ENCODE data around the gene SGF29. TPM values are rescaled to one million over a fixed set of nuclear protein-coding genes. Genes with fewer than 3 reads are reported as not detected.

Gene SGF29
- total and polyA plus RNA-seq, 9 of the 15 experiments (the other 6 are each of a cell fraction or from before 2014, with no cell fraction given): 2.6 to 36.1 (median 21.2) TPM

DNA sequence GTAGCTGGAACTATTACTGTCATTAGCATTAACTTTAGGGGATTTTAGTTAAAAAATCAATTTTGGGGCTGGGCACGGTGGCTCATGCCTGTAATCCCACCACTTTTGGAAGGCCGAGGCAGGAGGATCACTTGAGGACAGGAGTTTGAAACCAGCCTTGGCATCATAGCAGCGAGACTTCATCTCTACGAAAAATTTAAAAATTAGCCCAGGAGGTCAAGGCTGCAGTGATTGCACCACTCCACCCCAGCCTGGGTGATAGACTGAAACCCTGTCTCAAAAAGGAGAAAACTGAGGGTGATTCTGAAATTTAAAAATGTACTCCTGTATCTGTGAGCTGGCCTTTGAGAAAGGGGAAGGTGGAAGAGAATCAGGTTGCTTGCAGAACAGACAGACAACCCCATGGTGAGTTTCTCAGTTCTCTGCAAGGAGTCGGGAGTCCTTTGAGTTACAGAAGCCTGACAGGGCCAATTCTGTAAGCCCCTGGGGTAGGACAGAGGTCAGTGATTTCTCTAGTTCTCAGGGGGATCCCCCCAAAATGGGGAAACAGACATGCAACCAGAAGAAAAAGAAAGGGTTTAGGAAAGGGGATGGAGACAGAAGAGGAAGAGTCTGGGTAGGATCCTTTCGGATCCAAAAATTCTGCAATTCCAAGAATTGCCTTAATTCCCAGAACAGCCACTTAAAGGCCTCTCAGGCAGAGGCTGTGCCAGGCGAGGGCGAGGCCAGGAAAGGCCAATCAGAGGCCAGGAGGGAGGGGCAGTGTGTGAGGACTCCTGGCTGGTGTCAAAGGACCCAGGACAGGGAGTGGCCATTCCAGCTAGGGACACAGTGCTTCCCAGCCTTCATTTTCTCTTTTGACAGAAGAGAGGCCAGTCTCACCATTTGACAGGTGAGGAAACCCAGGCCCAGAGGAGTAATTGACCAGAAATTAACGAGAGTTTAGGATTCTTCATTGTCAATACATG is 21.7 kb upstream of the SGF29 start:
- WGBS (ENCODE audit: insufficient coverage, low coverage, missing lambda C conversion rate): 30% methylated on average over 9 of the region's 9 CpGs
- DNase-seq (ENCODE audit: extremely low read depth in 1 of 4, low spot score in 3 of 4): peak in 2 of 4 experiments; percentile 53 to 56
- no peak overlapping the region for H3K27ac ChIP-seq (ENCODE audit: extremely low read depth, low read depth, low read length)
- H3K9me3 ChIP-seq (replicated peaks; ENCODE audit: control insufficient read depth, insufficient read depth, low read depth, low read length): no peaks in the 10 kb centered on the region
- peak overlapping the region in 1 of 2 experiments; percentile 79; a peak in 2 of 4 replicates for H3K9ac ChIP-seq (ENCODE audit: insufficient read depth in 1 of 2, low read depth in 2 of 2, low read length in 2 of 2)
- H3K27me3 ChIP-seq (ENCODE audit: control insufficient read depth in 2 of 2, insufficient read depth in 2 of 2, low read length in 2 of 2): no peaks in the 10 kb centered on the region
- ATAC-seq: peak; percentile 86
- CTCF ChIA-PET (ENCODE audit: low intra/inter-chr PET ratio): no interaction called here
- H3K79me2 ChIP-seq (ENCODE audit: control insufficient read depth, insufficient read depth, low read length): no peaks in the 10 kb centered on the region
- H2AFZ ChIP-seq (ENCODE audit: low read depth, low read length): peak overlapping the region; percentile 36
- intact Hi-C loops (cut with micrococcal nuclease) (no loop called here), in situ Hi-C loops (cut with MboI) (loop anchor here (25.0 kb wide), 2 partner anchors 180 to 955 kb away; partner anchors contain the start of gene EIF3C)
- H3K4me2 ChIP-seq (ENCODE audit: insufficient read depth, low read length): no peak overlapping the region
- peaks cover 5 to 7% of the 10 kb centered on the region in 2 experiments; a peak in 3 of 5 replicates for H3K4me1 ChIP-seq (replicated peaks in 1 of 2; ENCODE audit: control insufficient read depth in 2 of 2, insufficient read depth in 2 of 2, low read length in 2 of 2)
- H3K4me3 ChIP-seq: no peak overlapping the region
- POLR2A ChIA-PET: interaction anchor here (0.7 to 1.6 kb wide), 4 partner anchors 9 to 1258 kb away, joined by 3 to 5 read pairs (median 3); no protein-coding TSS in a partner anchor
- H3K36me3 ChIP-seq (ENCODE audit: control insufficient read depth, insufficient read depth, low read length): no peaks in the 10 kb centered on the region
- no peaks in the 10 kb centered on the region for H3K9me1 ChIP-seq (ENCODE audit: control insufficient read depth, insufficient read depth, low read length)
- no peaks in the 10 kb centered on the region for H4K20me1 ChIP-seq (replicated peaks; ENCODE audit: control insufficient read depth, insufficient read depth, low read length)
- no peak for FAIRE-seq
- BruUV-seq (replicated peaks): no TSS peak
- TF ChIP-seq ZC3H4 (CRISPR knock-in tag; IDR thresholded peaks at IDR 0.05; ENCODE audit: borderline replicate concordance): no peak
- TF ChIP-seq, protein P1, sequence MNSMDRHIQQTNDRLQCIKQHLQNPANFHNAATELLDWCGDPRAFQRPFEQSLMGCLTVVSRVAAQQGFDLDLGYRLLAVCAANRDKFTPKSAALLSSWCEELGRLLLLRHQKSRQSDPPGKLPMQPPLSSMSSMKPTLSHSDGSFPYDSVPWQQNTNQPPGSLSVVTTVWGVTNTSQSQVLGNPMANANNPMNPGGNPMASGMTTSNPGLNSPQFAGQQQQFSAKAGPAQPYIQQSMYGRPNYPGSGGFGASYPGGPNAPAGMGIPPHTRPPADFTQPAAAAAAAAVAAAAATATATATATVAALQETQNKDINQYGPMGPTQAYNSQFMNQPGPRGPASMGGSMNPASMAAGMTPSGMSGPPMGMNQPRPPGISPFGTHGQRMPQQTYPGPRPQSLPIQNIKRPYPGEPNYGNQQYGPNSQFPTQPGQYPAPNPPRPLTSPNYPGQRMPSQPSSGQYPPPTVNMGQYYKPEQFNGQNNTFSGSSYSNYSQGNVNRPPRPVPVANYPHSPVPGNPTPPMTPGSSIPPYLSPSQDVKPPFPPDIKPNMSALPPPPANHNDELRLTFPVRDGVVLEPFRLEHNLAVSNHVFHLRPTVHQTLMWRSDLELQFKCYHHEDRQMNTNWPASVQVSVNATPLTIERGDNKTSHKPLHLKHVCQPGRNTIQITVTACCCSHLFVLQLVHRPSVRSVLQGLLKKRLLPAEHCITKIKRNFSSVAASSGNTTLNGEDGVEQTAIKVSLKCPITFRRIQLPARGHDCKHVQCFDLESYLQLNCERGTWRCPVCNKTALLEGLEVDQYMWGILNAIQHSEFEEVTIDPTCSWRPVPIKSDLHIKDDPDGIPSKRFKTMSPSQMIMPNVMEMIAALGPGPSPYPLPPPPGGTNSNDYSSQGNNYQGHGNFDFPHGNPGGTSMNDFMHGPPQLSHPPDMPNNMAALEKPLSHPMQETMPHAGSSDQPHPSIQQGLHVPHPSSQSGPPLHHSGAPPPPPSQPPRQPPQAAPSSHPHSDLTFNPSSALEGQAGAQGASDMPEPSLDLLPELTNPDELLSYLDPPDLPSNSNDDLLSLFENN (IDR thresholded peaks at IDR 0.05; ENCODE audit: low read depth in 2 of 2, low read length in 2 of 2): no peak
- TF ChIP-seq KLF1 (tag; IDR thresholded peaks at IDR 0.05): no peak
- TF ChIP-seq MTA3 (IDR thresholded peaks at IDR 0.05; ENCODE audit: borderline replicate concordance): 0 out of 2 replicates have a peak, but pooled peaks have one; percentile 39
- TF ChIP-seq RBM15 (IDR thresholded peaks at IDR 0.05; ENCODE audit: insufficient read depth, low read length): no peak
- TF ChIP-seq ZNF551 (CRISPR knock-in tag; IDR thresholded peaks at IDR 0.05): no peak
- TF ChIP-seq ATF7 (IDR thresholded peaks at IDR 0.05): no peak
- no peak for TF ChIP-seq ZFP30 (CRISPR knock-in tag; IDR thresholded peaks at IDR 0.05; ENCODE audit: borderline replicate concordance)
- TF ChIP-seq, protein P2, sequence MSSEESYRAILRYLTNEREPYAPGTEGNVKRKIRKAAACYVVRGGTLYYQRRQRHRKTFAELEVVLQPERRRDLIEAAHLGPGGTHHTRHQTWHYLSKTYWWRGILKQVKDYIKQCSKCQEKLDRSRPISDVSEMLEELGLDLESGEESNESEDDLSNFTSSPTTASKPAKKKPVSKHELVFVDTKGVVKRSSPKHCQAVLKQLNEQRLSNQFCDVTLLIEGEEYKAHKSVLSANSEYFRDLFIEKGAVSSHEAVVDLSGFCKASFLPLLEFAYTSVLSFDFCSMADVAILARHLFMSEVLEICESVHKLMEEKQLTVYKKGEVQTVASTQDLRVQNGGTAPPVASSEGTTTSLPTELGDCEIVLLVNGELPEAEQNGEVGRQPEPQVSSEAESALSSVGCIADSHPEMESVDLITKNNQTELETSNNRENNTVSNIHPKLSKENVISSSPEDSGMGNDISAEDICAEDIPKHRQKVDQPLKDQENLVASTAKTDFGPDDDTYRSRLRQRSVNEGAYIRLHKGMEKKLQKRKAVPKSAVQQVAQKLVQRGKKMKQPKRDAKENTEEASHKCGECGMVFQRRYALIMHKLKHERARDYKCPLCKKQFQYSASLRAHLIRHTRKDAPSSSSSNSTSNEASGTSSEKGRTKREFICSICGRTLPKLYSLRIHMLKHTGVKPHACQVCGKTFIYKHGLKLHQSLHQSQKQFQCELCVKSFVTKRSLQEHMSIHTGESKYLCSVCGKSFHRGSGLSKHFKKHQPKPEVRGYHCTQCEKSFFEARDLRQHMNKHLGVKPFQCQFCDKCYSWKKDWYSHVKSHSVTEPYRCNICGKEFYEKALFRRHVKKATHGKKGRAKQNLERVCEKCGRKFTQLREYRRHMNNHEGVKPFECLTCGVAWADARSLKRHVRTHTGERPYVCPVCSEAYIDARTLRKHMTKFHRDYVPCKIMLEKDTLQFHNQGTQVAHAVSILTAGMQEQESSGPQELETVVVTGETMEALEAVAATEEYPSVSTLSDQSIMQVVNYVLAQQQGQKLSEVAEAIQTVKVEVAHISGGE (CRISPR knock-in tag; IDR thresholded peaks at IDR 0.05): no peak
- TF ChIP-seq CC2D1A (IDR thresholded peaks at IDR 0.05): peak; percentile 71
- TF ChIP-seq FOXK2 (conservative IDR thresholded peaks at IDR 0.05 in 1 of 2, IDR thresholded peaks at IDR 0.05 in 1 of 2; ENCODE audit: low read depth in 2 of 2): no peak
- TF ChIP-seq FOXK1 (CRISPR knock-in tag; IDR thresholded peaks at IDR 0.05; ENCODE audit: borderline replicate concordance): no peak
- TF ChIP-seq HNRNPK (IDR thresholded peaks at IDR 0.05; ENCODE audit: low read depth, low read length, poor library complexity, severe bottlenecking): no peak
